SU-DHL-6 (cell line): ENCODE measurements around the gene BCAR1.

Source experiments
- CTCF ChIP-seq: fragments of 200-600 bp; sonication (generic); IDR thresholded peaks from one replicate; pipeline ENCODE4 v1.5.1; 2017; ENCODE audit warnings: antibody characterized with exemption, mild to moderate bottlenecking, low read length, moderate library complexity; ENCODE audit not compliant: insufficient read depth, poor library complexity, severe bottlenecking
- EZH2phosphoT487 ChIP-seq: fragments of 200-600 bp; sonication (generic), shearing (Covaris generic); conservative IDR thresholded peaks from 2 replicates; pipeline ENCODE4 v1.6.1; 2018; ENCODE audit warnings: mild to moderate bottlenecking, antibody characterized with exemption, low read length, moderate library complexity, mixed read lengths

- TF ChIP-seq CTCF (no peak), EZH2phosphoT487 (no peak)
Observed at GRCh38 chr16:75249441-75249840, 2.0 kb downstream of the BCAR1 start.
